Body of pancreas (tissue), 4 donors: ENCODE measurements around the gene ACVR1B. TPM values are rescaled to one million over a fixed set of nuclear protein-coding genes. Genes with fewer than 3 reads are reported as not detected.
A peak's percentile ranks its signal among the peaks of the same experiment; 100 is the strongest.

Source experiments
- ATAC-seq: fragments of 150-250 bp; one replicate; pipeline ENCODE4 v1.9.1; 2016
- DNase-seq, 4 donors: peaks; one replicate each; pipeline ENCODE4 v3.0.0-alpha.2; 2019
- H3K27ac ChIP-seq, 4 donors: fragments of 200-600 bp; sonication (generic); 1 replicate in 3 of 4; 2 replicates in 1 of 4; pipeline versions ENCODE4 v1.5.1 to v1.6.1; 2016 to 2019; ENCODE audit warnings: mild to moderate bottlenecking in 1 of 4, mixed read lengths in 1 of 4, moderate library complexity in 1 of 4
- H3K27me3 ChIP-seq, 2 donors: fragments of 200-600 bp; sonication (generic); one replicate each; pipeline ENCODE4 v1.6.0; 2016; ENCODE audit warnings: mild to moderate bottlenecking in 1 of 2
- H3K36me3 ChIP-seq, 2 donors: fragments of 200-600 bp; sonication (generic); replicated peaks in 1 of 2; 2 replicates each; pipeline ENCODE4 v1.5.1; 2016; ENCODE audit warnings: low read depth in 2 of 2; ENCODE audit not compliant: insufficient read depth in 1 of 2
- H3K4me1 ChIP-seq: fragments of 200-600 bp; sonication (generic); one replicate; pipeline ENCODE4 v1.6.0; 2016
- H3K4me3 ChIP-seq, 2 donors: fragments of 200-600 bp; sonication (generic); 1 replicate in 1 of 2; 2 replicates in 1 of 2; pipeline ENCODE4 v1.5.1; 2016 to 2019
- H3K9me3 ChIP-seq, 3 donors: fragments of 200-600 bp; sonication (generic); 1 replicate in 2 of 3; 2 replicates in 1 of 3; pipeline ENCODE4 v1.5.1; 2016
- POLR2A ChIP-seq, 3 donors: fragments of 450-650 bp; IDR thresholded peaks; one replicate each; pipeline ENCODE4 v1.6.1; 2016; ENCODE audit warnings: antibody characterized with exemption in 3 of 3, mild to moderate bottlenecking in 2 of 3
- WGBS, 2 donors: methylation state at CpG; one replicate each; pipeline ENCODE4 v1.1.5; 2017; 5-methylcytosine and 5-hydroxymethylcytosine counted together
- intact Hi-C: fragments of 100-400 bp; cut with DNase I; formaldehyde crosslinking; loops from one replicate; pipeline ENCODE4 v1.15.1; 2023
- total RNA-seq, 2 donors: library from RNA; depleted of rRNA; stranded (reverse); fragments of >200 nt; gene quantifications; one replicate each; pipeline ENCODE4 v1.1.0, GENCODE V29; 2016
- TF ChIP-seq, protein P1 (sequence below), 7 experiments: fragments of 450-650 bp in 4 of 7; fragments of 200-600 bp in 3 of 7; sonication (generic) in 3 of 7; IDR thresholded peaks; one replicate each; pipeline ENCODE4 v1.5.1; 2016 to 2019; ENCODE audit warnings: antibody characterized with exemption in 7 of 7

Gene ACVR1B
- total RNA-seq, 2 donors from 2014 or later: 19.8 to 21.8 TPM

DNA sequence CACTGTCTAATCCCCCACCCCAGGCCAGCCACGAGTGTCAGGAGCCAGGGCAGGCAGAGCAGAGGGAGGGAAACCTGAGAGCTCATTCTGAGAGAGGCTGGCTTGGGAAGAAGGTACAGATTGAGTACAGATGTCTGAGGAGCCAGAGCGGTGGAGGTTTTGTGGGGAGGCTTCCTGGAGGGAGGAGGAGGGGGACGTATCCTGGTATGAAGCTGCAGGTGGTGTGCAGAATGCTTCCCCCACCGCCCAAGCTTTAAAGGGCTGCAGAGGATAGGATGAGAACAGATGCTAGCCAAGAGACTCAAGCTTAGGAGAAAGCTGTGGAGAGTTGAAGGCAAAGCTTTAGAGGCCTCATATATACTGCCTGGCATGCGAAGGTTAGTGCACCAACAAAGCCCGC lies 52.1 kb downstream of the ACVR1B start:
- H3K36me3 ChIP-seq: no peaks in the 10 kb centered on the region
- no peaks in the 10 kb centered on the region for H3K9me3 ChIP-seq
- peaks cover 21% of the 10 kb centered on the region for H3K4me1 ChIP-seq
- intact Hi-C loops: no loop called here
- WGBS, 2 donors: 60 to 80% methylated on average over 6 of the region's 6 CpGs
- H3K27ac ChIP-seq: no peak overlapping the region
- TF ChIP-seq, protein P1, sequence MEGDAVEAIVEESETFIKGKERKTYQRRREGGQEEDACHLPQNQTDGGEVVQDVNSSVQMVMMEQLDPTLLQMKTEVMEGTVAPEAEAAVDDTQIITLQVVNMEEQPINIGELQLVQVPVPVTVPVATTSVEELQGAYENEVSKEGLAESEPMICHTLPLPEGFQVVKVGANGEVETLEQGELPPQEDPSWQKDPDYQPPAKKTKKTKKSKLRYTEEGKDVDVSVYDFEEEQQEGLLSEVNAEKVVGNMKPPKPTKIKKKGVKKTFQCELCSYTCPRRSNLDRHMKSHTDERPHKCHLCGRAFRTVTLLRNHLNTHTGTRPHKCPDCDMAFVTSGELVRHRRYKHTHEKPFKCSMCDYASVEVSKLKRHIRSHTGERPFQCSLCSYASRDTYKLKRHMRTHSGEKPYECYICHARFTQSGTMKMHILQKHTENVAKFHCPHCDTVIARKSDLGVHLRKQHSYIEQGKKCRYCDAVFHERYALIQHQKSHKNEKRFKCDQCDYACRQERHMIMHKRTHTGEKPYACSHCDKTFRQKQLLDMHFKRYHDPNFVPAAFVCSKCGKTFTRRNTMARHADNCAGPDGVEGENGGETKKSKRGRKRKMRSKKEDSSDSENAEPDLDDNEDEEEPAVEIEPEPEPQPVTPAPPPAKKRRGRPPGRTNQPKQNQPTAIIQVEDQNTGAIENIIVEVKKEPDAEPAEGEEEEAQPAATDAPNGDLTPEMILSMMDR (IDR thresholded peaks at IDR 0.05): no peak
- no peak for TF ChIP-seq POLR2A (IDR thresholded peaks at IDR 0.05)
- ATAC-seq: no peak
- no peaks in the 10 kb centered on the region for H3K27me3 ChIP-seq
- no peak overlapping the region for H3K4me3 ChIP-seq
- no peak for DNase-seq

DNA sequence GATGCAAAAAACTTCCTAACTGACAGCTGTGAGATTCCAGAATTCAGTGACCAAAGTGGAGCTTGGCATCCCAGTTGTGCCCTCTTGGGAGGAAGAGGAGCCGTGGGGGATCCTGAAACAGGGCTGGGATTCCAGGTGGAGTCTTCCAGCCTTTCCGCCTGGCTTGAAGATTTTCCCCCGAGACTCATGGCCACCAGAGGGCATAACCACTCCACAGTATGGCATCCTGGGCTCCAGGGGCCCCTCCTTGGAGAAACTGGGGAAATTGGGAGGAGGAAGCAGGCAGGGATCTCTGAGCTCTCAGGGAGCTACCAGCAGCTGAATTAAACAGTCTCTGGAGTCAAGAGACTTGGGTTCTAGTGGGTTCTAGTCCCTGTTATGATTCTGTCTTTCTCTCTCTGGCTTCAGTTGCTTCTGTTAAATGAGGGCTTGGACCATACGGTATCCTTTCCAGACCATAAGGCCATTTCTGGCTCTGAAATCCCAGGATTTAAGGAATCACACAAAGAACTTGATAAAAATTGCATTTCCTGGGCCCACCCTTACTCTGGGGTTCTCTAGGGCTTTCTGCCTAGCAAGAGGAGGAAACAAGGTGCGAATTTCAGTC lies 52.6 kb downstream of the ACVR1B start:
- WGBS, 2 donors: 45 to 49% methylated on average over 4 to 5 of the region's 5 CpGs
- Histone ChIP-seq H3K4me3 (no peak overlapping the region), H3K36me3 (no peaks in the 10 kb centered on the region), H3K9me3 (no peaks in the 10 kb centered on the region), H3K27me3 (no peaks in the 10 kb centered on the region), H3K27ac (peak overlapping the region in 3 of 4 donors; percentile 7 to 31 (median 13)), H3K4me1 (peaks cover 27% of the 10 kb centered on the region)
- intact Hi-C loops: no loop called here
- DNase-seq (peak; percentile 71 to 80 (median 74)), ATAC-seq (peak; percentile 53)
- no peak for TF ChIP-seq POLR2A (IDR thresholded peaks at IDR 0.05)
- TF ChIP-seq, protein P1 (IDR thresholded peaks at IDR 0.05): peak; percentile 54 to 86 (median 79)

DNA sequence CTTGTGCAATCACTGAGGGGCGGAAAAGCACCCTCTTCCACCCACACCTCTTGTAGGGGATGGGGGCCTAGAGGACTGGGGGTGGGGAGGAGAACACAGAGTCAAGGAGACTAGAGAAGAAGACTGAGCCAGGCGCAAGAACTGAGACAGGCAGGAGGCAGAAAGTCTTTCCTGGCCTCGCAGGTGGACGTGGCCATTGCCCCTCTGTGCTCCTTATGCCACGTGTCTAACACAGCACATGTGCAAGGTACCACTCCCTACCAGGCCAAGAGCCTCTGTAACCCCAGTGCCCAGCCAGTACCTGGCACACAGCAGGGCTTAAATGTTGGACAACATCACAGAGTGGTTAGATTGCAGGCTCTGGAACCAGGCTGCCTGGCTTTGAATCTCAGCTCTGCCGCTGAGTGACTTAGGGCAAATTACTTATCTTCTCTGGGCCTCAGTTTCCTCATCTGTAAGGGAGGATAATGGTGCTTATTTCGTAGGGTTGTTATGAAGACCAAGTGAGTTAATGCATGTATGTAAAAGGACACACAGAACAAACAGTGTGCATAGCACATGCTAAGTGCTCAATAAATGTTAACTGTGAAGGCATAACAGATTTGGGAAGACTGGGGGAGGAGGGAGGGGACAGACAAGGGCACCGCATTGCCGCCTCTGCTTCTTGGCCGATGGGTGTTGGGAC lies 53.9 kb downstream of the ACVR1B start:
- no peaks in the 10 kb centered on the region for H3K9me3 ChIP-seq
- peaks cover 39% of the 10 kb centered on the region for H3K4me1 ChIP-seq
- DNase-seq (no peak), ATAC-seq (no peak)
- 72 to 78% methylated on average over 10 of the region's 10 CpGs for WGBS, 2 donors
- H3K4me3 ChIP-seq: no peak overlapping the region
- H3K27ac ChIP-seq: no peak overlapping the region
- TF ChIP-seq, protein P1 (IDR thresholded peaks at IDR 0.05): no peak
- TF ChIP-seq POLR2A (IDR thresholded peaks at IDR 0.05): no peak
- intact Hi-C loops: no loop called here
- no peaks in the 10 kb centered on the region for H3K36me3 ChIP-seq
- no peaks in the 10 kb centered on the region for H3K27me3 ChIP-seq

DNA sequence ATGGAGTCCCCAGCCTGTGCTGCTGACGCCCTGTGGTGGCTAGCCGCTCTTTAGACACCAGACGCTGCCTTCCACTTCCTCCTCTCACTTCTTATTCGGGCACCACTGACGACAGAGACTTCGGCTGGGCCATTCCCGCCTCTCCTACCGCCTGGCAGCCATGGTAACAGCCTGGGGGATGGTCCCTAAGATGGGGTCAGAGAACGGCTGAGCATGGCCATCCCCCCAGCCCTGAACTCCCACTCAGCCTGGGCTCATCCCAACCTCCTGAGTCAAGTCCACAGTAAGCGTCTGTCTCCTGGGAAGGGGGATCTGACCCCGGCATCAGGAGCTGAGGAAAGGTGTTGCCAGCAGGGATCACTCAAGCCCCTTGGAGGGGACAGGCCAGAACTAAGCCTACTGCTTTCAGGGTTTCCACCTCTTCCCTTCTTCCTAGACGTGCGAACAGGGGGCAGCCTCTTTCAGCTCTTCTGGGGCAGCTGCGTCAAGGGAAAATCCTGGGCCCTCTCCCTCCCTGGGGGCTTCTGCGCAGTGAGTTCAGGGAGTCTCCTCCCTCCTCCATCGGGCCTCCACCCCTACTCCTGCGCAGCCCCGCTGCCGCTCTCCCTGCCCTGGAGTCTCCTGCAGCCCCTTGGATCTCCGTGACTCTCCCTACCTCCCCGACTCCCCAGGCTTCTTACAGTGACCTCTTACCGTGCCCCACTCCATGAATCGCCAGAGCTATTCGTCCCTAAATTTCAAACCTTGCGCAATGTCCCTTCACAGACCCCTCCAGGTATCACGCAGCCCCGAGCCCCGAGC lies 54.6 kb downstream of the ACVR1B start:
- WGBS, 2 donors: 34 to 41% methylated on average over 21 to 28 of the region's 28 CpGs
- Histone ChIP-seq H3K4me3 (peak overlapping the region in 1 of 2 donors; percentile 16), H3K27ac (peak overlapping the region in 3 of 4 donors; percentile 26 to 76 (median 69)), H3K4me1 (peaks cover 47% of the 10 kb centered on the region), H3K27me3 (no peaks in the 10 kb centered on the region), H3K9me3 (no peaks in the 10 kb centered on the region), H3K36me3 (no peaks in the 10 kb centered on the region)
- DNase-seq (peak; percentile 24 to 80 (median 43)), ATAC-seq (peak; percentile 0)
- peak in 1 of 3 donors; percentile 21 for TF ChIP-seq POLR2A (IDR thresholded peaks at IDR 0.05)
- TF ChIP-seq, protein P1 (IDR thresholded peaks at IDR 0.05): no peak
- intact Hi-C loops: no loop called here
